Measurements from ENCODE around the gene MTHFSD.

The MTHFSD gene

GRCh38 chr16:86537486-86537885 is 17.5 kb downstream of the MTHFSD start:
- TF ChIP-seq POU6F1 (CRISPR knock-in tag; IDR thresholded peaks at IDR 0.05; ENCODE audit: borderline replicate concordance, low read depth), result no peak
- no peak for TF ChIP-seq CSDC2 (CRISPR knock-in tag; IDR thresholded peaks at IDR 0.05)
- TF ChIP-seq SNAI2 (CRISPR knock-in tag; IDR thresholded peaks at IDR 0.05), result no peak
- TF ChIP-seq ESRRG (CRISPR knock-in tag; IDR thresholded peaks at IDR 0.05), result no peak
- TF ChIP-seq CREB5 (CRISPR knock-in tag; IDR thresholded peaks at IDR 0.05; ENCODE audit: low read depth), result no peak
- TF ChIP-seq RARB (CRISPR knock-in tag; IDR thresholded peaks at IDR 0.05), result no peak
- TF ChIP-seq CSRNP3 (CRISPR knock-in tag; IDR thresholded peaks at IDR 0.05), result no peak
- TF ChIP-seq ZNF565 (CRISPR knock-in tag; conservative IDR thresholded peaks at IDR 0.05; ENCODE audit: low read depth), result no peak
- TF ChIP-seq TCF4 (CRISPR knock-in tag; IDR thresholded peaks at IDR 0.05; ENCODE audit: borderline replicate concordance), result no peak
- no peak for TF ChIP-seq TOX (CRISPR knock-in tag; IDR thresholded peaks at IDR 0.05; ENCODE audit: borderline replicate concordance)
- TF ChIP-seq OSR1 (CRISPR knock-in tag; IDR thresholded peaks at IDR 0.05), result no peak
- ATAC-seq, result no peak

- ATAC-seq, result no peak
- TF ChIP-seq ZNF70 (CRISPR knock-in tag; IDR thresholded peaks at IDR 0.05), result no peak
These were observed 18.4 kb downstream of the MTHFSD start for GRCh38 chr16:86536621-86537020.

GRCh38 chr16:86534779-86535615 is 20.0 kb downstream of the MTHFSD start:
- no peak for ATAC-seq

GRCh38 chr16:86533767-86534351 is 21.2 kb downstream of the MTHFSD start:
- no peak for ATAC-seq
- TF ChIP-seq CREB5 (CRISPR knock-in tag; IDR thresholded peaks at IDR 0.05; ENCODE audit: low read depth) (no peak), POU6F1 (CRISPR knock-in tag; IDR thresholded peaks at IDR 0.05; ENCODE audit: borderline replicate concordance, low read depth) (no peak), ZNF565 (CRISPR knock-in tag; conservative IDR thresholded peaks at IDR 0.05; ENCODE audit: low read depth) (no peak), ARNTL (CRISPR knock-in tag; IDR thresholded peaks at IDR 0.05; ENCODE audit: borderline replicate concordance, low read depth) (no peak), PATZ1 (CRISPR knock-in tag; IDR thresholded peaks at IDR 0.05; ENCODE audit: borderline replicate concordance) (no peak), ZNF70 (CRISPR knock-in tag; IDR thresholded peaks at IDR 0.05) (no peak), ZC3H10 (CRISPR knock-in tag; IDR thresholded peaks at IDR 0.05) (no peak), OSR1 (CRISPR knock-in tag; IDR thresholded peaks at IDR 0.05) (no peak), ZNF8 (CRISPR knock-in tag; IDR thresholded peaks at IDR 0.05) (no peak), ZFP30 (CRISPR knock-in tag; IDR thresholded peaks at IDR 0.05) (no peak), ZFP3 (CRISPR knock-in tag; IDR thresholded peaks at IDR 0.05) (no peak)

More at GRCh38 chr16:86534779-86535615, 20.0 kb downstream of the MTHFSD start:
- no peak for TF ChIP-seq ESRRG (CRISPR knock-in tag; IDR thresholded peaks at IDR 0.05)
- TF ChIP-seq TSHZ2 (CRISPR knock-in tag; IDR thresholded peaks at IDR 0.05), result no peak
